HG03060 (cell line): ENCODE measurements around the gene SELENOO.

Experiments
- ATAC-seq: cut with Tn5 transposase; IDR thresholded peaks from one replicate; pipeline ENCODE4 v1.9.1; 2021; ENCODE audit warnings: low read depth, moderate number of reproducible peaks; ENCODE audit not compliant: unreplicated experiment

SELENOO gene

GRCh38 chr22:50215297-50216054, 14.7 kb downstream of the SELENOO start:
- ATAC-seq: no peak

GRCh38 chr22:50216055-50216683, 15.4 kb downstream of the SELENOO start:
- ATAC-seq: no peak

- no peak for ATAC-seq
These were observed 16.1 kb downstream of the SELENOO start for GRCh38 chr22:50216684-50217520.

- ATAC-seq: no peak
These were observed 16.8 kb downstream of the SELENOO start for GRCh38 chr22:50217543-50218152.

- ATAC-seq: no peak
These were observed 17.6 kb downstream of the SELENOO start for GRCh38 chr22:50218153-50218995.

- no peak for ATAC-seq
These were observed 18.4 kb downstream of the SELENOO start for GRCh38 chr22:50218996-50219727.

GRCh38 chr22:50219800-50220602, 19.2 kb downstream of the SELENOO start:
- no peak for ATAC-seq

- ATAC-seq: no peak
These were observed 20.0 kb downstream of the SELENOO start for GRCh38 chr22:50220603-50221409.

- no peak for ATAC-seq
These were observed 20.8 kb downstream of the SELENOO start for GRCh38 chr22:50221410-50222300.

GRCh38 chr22:50222508-50222907, 21.7 kb downstream of the SELENOO start:
- no peak for ATAC-seq

GRCh38 chr22:50224071-50224470, 23.3 kb downstream of the SELENOO start:
- no peak for ATAC-seq

GRCh38 chr22:50225200-50225969, 24.6 kb downstream of the SELENOO start:
- ATAC-seq: no peak

- no peak for ATAC-seq
These were observed 25.5 kb downstream of the SELENOO start for GRCh38 chr22:50226063-50226874.

GRCh38 chr22:50226875-50227165, 26.0 kb downstream of the SELENOO start:
- no peak for ATAC-seq

GRCh38 chr22:50227579-50228215, 26.9 kb downstream of the SELENOO start:
- no peak for ATAC-seq
